Measurements from ENCODE around the gene LRRC4B. TPM values are rescaled to one million over a fixed set of nuclear protein-coding genes. Genes with fewer than 3 reads are reported as not detected.

The LRRC4B gene
- total and polyA plus RNA-seq, 2 of the 4 experiments (the other 2 are of a cell fraction), result 0.03 TPM; not detected in 1

DNA sequence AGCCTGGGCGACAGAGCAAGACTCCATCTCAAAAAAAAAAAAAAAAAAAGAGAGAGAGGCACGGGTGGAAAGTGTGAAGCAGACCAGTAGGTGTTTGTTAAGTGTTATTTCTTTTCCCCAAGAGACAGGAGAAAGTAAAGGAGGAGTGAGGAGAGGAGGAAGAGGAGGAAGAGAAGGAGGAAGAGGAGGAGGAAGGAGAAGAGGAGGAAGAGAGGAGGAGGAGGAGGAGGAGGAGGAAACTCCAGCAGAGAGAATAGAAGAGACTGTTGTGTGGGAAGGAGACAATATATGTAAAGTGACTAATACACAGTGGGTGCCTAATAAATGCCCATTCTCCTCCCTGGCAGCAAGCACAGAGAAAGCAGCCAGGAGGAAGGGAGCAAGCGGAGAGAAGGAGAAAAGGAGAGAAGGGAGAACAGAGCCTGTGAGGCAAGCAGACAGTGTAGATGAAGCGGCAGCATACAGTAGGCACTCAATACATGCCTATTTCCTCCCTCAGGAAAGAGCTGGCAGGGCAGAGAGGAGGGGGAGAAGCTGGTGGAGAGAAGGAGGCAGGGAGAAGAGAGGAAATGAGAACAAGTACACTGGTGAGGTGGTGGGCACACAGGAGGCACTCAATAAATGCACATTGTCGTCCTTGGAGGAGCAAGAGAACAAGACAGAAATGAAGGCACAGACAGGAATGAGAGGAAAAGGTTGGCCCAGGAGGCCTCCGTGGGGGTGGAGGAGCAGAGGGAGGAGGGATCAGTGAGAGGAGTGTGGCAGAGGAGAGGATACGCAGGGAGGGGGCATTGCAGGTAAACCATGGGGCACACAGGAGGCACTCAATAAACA is 73.8 kb downstream of the LRRC4B start (continued):
- TF ChIP-seq, protein P1, sequence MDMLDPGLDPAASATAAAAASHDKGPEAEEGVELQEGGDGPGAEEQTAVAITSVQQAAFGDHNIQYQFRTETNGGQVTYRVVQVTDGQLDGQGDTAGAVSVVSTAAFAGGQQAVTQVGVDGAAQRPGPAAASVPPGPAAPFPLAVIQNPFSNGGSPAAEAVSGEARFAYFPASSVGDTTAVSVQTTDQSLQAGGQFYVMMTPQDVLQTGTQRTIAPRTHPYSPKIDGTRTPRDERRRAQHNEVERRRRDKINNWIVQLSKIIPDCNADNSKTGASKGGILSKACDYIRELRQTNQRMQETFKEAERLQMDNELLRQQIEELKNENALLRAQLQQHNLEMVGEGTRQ (IDR thresholded peaks at IDR 0.05; ENCODE audit: low read depth, low read length), result no peak

DNA sequence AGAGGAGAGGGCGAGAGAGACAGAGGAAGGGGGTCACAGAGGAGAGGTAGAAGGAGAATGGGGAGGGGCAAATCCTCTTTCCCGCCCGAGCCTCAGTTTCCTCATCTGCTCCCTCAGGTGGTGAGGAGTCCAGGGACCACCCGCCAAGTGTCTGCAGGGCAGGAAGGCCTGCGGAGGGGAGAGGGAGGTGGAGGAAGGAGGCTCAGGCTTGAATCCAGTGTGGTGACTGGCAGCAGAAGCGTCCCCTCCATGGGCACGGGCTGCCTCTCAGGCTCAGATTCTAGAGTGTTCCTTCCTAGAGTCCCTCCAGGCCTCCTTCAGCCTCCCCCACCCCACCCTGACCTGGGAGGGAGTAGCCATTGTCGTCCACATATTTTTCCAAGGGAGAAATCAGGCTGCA is 75.1 kb downstream of the LRRC4B start:
- peaks cover 2% of the 10 kb centered on the region; the same call in 1 of the 2 replicates for H3K36me3 ChIP-seq (ENCODE audit: control insufficient read depth, insufficient read depth, low read length)
- H2AK5ac ChIP-seq (ENCODE audit: low read depth, low read length), result no peak overlapping the region

More for the DNA sequence above, 75.1 kb downstream of the LRRC4B start:
- Histone ChIP-seq H3K4me2 (ENCODE audit: low read depth, low read length) (no peak overlapping the region), H4K91ac (ENCODE audit: insufficient read depth, low read depth, low read length) (no peak overlapping the region), H3K56ac (ENCODE audit: extremely low read depth, insufficient read depth, low read length) (no peak overlapping the region), H3K18ac (ENCODE audit: low read depth, low read length) (no peak overlapping the region), H2BK15ac (ENCODE audit: low read depth, low read length) (no peak overlapping the region), H2BK5ac (ENCODE audit: low read depth, low read length, poor library complexity, severe bottlenecking) (no peak overlapping the region), H3K23ac (ENCODE audit: low read depth, low read length) (no peak overlapping the region), H4K8ac (ENCODE audit: low read depth in 2 of 2, low read length in 2 of 2) (no peak overlapping the region), H3K9me3 (ENCODE audit: control insufficient read depth, insufficient read depth, low read length) (peaks cover 6% of the 10 kb centered on the region; the same call in 1 of the 2 replicates), H4K20me1 (ENCODE audit: insufficient read depth, low read length) (no peaks in the 10 kb centered on the region), H3K4me3 (ENCODE audit: insufficient read depth, low read depth, low read length) (no peak overlapping the region), H3K79me1 (ENCODE audit: low read depth in 1 of 2, low read length in 2 of 2) (no peaks in the 10 kb centered on the region), H2AFZ (replicated peaks; ENCODE audit: low read length, poor library complexity) (no peak overlapping the region), H3K14ac (replicated peaks; ENCODE audit: low read depth, low read length) (no peak overlapping the region), H4K5ac (ENCODE audit: low read depth, low read length) (no peak overlapping the region), H3K9me1 (ENCODE audit: insufficient read depth, low read length) (no peaks in the 10 kb centered on the region), H3K27me3 (ENCODE audit: control insufficient read depth, insufficient read depth, low read length) (peaks cover 49% of the 10 kb centered on the region), H2AK9ac (replicated peaks; ENCODE audit: low read depth, low read length, poor library complexity) (no peak overlapping the region), H2BK120ac (ENCODE audit: low read depth, low read length) (no peak overlapping the region), H3K4me1 (ENCODE audit: control insufficient read depth, insufficient read depth, low read length) (no peaks in the 10 kb centered on the region), H3K27ac (ENCODE audit: insufficient read depth, low read length) (no peak overlapping the region), H3K4ac (ENCODE audit: low read depth, low read length) (no peak overlapping the region), H3K9ac (ENCODE audit: low read depth, low read length) (no peak overlapping the region), H2BK20ac (ENCODE audit: low read depth, low read length) (no peak overlapping the region)
- BruUV-seq (replicated peaks), result no TSS peak
- dilution Hi-C loops (cut with HindIII; ENCODE audit: low sequenced_read_pairs, unreplicated experiment), result no loop called here
- intact Hi-C loops (cut with micrococcal nuclease), result no loop called here
- TF ChIP-seq NFE2L2 (IDR thresholded peaks at IDR 0.05; ENCODE audit: low read depth, low read length) (no peak), BHLHE40 (IDR thresholded peaks at IDR 0.05; ENCODE audit: low read depth, low read length) (no peak), MAFK (IDR thresholded peaks at IDR 0.05; ENCODE audit: low read depth, low read length) (no peak), RFX5 (IDR thresholded peaks at IDR 0.05; ENCODE audit: low read depth, low read length) (no peak), SMC3 (IDR thresholded peaks at IDR 0.05; ENCODE audit: low read depth, low read length) (no peak), CHD1 (IDR thresholded peaks at IDR 0.05; ENCODE audit: low read depth, low read length) (no peak), FOS (IDR thresholded peaks at IDR 0.05; ENCODE audit: low read depth, low read length) (no peak), MAZ (IDR thresholded peaks at IDR 0.05; ENCODE audit: borderline replicate concordance, low read depth, low read length) (no peak), MXI1 (IDR thresholded peaks at IDR 0.05; ENCODE audit: borderline replicate concordance, low read depth, low read length) (no peak), POLR2A (IDR thresholded peaks at IDR 0.05; ENCODE audit: low read depth, low read length) (no peak)
- TF ChIP-seq, protein P2, sequence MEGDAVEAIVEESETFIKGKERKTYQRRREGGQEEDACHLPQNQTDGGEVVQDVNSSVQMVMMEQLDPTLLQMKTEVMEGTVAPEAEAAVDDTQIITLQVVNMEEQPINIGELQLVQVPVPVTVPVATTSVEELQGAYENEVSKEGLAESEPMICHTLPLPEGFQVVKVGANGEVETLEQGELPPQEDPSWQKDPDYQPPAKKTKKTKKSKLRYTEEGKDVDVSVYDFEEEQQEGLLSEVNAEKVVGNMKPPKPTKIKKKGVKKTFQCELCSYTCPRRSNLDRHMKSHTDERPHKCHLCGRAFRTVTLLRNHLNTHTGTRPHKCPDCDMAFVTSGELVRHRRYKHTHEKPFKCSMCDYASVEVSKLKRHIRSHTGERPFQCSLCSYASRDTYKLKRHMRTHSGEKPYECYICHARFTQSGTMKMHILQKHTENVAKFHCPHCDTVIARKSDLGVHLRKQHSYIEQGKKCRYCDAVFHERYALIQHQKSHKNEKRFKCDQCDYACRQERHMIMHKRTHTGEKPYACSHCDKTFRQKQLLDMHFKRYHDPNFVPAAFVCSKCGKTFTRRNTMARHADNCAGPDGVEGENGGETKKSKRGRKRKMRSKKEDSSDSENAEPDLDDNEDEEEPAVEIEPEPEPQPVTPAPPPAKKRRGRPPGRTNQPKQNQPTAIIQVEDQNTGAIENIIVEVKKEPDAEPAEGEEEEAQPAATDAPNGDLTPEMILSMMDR (conservative IDR thresholded peaks at IDR 0.05; ENCODE audit: low read depth, low read length), result no peak
- TF ChIP-seq, protein P3, sequence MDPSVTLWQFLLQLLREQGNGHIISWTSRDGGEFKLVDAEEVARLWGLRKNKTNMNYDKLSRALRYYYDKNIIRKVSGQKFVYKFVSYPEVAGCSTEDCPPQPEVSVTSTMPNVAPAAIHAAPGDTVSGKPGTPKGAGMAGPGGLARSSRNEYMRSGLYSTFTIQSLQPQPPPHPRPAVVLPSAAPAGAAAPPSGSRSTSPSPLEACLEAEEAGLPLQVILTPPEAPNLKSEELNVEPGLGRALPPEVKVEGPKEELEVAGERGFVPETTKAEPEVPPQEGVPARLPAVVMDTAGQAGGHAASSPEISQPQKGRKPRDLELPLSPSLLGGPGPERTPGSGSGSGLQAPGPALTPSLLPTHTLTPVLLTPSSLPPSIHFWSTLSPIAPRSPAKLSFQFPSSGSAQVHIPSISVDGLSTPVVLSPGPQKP (IDR thresholded peaks at IDR 0.05; ENCODE audit: borderline replicate concordance, low read depth, low read length), result no peak
- no CpG with 5 or more reads among the region's 8 CpGs for WGBS, 2 experiments (ENCODE audit: extremely low coverage in 2 of 2, insufficient read length in 1 of 2)
- in situ Hi-C loops (cut with MboI; ENCODE audit: low sequenced_read_pairs), result no loop called here
- ChIA-PET POLR2A (ENCODE audit: unreplicated experiment) (no interaction called here), CTCF (no interaction called here)
- DNase-seq (no peak), ATAC-seq (ENCODE audit: low read depth) (no peak)

Data from IMR-90 (cell line).